NOMO-1 (cell line): Measurements from ENCODE around the gene MYBL2.
A peak's percentile ranks its signal among the peaks of the same experiment; 100 is the strongest.

Source experiments
- DNase-seq, 2 experiments: peaks; one replicate each; lab custom pipeline; 2025; ENCODE audit not compliant: unreplicated experiment in 2 of 2; lab: John Stamatoyannopoulos, UW

MYBL2 gene

GRCh38 chr20:43721429-43722152, 54.7 kb downstream of the MYBL2 start:
- no peak for DNase-seq

- no peak for DNase-seq
Measured at GRCh38 chr20:43722153-43722505, 55.2 kb downstream of the MYBL2 start.

DNA sequence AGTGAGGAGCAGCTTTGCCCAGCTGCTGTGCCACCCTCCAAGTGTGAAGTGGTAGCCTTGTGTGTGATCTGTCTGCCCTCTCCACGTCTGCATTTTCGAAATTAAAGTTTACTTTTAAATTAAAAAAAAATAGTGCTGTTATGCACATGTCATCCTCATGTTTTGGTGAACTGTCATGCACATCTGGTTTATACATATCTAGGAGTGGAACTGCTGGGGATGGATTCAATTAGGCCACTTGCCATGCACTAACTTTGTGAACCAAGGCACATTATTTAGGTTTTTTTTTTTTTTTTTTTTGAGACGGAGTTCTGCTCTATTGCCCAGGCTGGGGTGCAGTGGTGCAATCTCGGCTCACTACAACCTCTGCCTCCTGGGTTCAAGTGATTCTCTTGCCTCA, 56.3 kb downstream of the MYBL2 start:
- no peak for DNase-seq

- DNase-seq, result no peak
Measured at GRCh38 chr20:43723735-43724134, 56.8 kb downstream of the MYBL2 start.

GRCh38 chr20:43724383-43724782, 57.5 kb downstream of the MYBL2 start:
- DNase-seq, result peak; percentile 19 to 24

- no peak for DNase-seq
Measured at GRCh38 chr20:43725666-43726065, 58.8 kb downstream of the MYBL2 start.

DNA sequence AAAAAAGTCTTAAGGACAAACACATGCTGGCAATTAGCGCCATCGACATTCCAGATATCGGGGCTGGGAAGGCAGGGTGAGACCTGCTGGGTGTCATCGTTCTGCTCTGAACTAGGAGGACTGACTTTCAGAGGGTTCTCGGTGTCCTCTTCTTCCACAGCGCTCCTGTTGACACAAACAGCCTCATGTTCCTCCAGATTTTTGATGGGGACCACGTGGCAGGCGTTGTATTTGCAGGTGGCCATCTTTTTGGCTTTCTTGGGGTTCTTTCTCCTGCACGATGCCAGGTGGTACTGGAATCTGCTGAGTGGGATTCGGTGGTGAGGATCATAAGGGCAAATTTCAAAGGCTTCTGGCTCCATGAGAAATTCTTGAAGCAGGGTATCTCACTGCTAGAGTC, 59.4 kb downstream of the MYBL2 start:
- DNase-seq, result no peak

DNA sequence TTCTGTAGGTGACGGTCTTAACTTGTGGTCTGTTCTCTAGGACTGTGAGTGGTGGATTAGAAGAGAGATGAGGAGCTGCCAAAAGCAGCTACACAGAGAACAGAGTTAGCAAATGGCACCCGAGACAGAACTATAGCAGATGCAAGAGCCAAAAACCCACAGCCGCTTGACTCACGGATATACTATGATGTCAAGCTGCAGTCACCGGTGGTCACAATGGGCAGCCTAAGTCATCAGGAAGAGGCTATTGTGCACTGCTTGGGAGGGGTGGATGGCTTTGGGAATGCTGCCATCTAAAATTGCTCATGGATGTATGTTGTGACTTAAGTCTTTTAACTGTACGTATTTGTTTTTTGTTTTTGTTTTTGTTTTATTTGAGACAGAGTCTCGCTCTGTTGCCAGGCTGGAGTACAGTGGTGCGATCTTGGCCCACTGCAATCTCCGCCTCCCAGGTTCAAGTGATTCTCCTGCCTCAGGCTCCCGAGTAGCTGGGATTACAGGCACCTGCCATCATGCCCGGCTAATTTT, 60.0 kb downstream of the MYBL2 start, which contains the start of gene GTSF1L:
TSS of gene GTSF1L (minus strand) at position 192 of the 528 bp plus-strand sequence. CDS start 308 bp downstream, outside the sequence.
- DNase-seq, result no peak

GRCh38 chr20:43727980-43728590, 61.2 kb downstream of the MYBL2 start:
- DNase-seq, result no peak

DNA sequence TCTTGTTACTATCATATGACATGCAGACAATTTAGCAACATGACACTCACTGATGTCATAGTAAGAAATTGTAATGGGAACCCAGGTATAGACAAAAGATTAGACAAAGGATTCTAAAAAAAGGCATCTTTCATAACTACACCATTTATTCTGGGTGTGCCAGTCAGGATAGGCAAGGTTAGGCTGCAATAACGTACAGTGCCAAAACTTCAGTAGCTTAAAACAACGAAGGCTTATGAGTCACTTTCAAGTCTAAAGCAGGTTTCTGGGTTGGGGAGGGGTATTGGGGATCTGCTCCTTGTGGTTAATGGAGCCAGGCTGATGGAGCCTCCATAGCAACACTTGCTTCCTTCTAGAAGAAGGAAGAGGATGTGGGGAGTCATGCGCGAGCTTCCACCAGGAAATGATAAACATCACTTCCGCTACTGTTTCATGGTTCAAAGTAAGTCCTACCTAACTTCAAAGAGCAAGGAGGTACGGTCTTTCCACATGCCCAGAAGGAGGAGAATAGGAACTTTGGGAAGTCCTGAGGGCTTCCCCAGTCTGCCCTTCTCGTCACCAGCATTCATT, 61.9 kb downstream of the MYBL2 start:
- no peak for DNase-seq

DNA sequence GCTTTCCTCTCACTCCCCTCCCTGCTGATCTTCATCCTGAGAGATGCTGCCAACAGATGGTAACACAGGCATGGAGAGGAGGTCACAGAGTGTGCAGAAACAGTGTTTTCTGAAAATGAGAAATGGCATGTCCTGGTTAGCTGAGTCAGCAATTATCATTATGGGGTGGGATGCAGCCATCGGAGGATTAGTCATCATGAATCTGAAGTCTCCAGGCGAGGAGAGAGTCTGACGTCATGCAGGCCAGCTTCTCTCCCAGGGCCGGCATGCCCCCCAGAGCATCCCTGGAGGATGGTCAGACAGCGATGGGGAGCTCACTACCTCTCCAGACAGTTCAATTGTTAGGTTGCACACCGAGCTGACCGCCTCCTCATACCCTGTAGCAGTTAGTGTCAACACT, 64.6 kb downstream of the MYBL2 start:
- no peak for DNase-seq

DNA sequence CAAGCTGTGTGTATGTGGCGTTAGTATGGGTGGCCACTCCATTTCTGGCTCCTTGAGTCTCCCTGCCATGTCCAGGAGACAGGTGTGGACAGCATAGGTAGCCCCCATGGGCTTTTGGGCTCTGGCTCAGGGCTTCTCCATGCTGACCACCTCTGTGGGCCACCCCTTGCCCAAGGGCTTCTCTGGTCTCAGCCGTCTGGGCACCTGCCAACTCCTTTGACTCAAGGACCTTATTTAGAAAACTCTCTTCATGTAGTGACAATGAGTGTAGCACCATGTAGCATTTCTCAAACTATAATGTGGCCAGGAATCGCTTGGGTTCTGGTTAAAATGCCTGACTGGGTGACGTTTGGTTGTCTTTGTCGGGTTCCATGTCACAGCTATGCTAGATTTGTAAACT, 65.0 kb downstream of the MYBL2 start:
- DNase-seq, result no peak

DNA sequence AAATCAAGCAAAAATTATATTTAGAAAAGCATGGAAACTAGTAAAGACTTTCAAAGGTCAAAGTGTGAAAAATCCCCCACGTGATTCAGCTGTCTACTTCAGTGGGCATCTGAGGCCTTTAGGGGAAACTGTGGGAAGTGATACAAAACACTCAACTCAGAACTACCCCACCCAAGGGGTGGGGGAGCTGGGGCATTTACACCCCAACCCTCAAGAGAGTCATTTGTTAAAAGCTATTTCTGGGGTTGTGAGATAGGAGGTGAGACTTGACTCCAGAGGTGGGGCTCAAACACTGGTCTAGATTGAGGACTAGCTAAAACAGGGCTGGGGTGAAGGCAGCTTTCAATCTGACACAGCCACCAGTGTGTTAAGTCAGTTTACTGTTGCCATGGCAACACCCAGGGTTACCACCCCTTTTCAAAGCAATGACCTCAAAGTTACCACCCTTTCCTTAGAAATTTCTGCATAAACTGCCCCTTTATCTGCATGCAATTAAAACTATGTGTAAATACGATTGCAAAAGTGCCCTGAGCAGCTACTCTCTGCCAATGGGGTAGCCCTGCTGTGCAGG, 69.8 kb downstream of the MYBL2 start:
- peak in 1 of 2 experiments; percentile 18 for DNase-seq

DNA sequence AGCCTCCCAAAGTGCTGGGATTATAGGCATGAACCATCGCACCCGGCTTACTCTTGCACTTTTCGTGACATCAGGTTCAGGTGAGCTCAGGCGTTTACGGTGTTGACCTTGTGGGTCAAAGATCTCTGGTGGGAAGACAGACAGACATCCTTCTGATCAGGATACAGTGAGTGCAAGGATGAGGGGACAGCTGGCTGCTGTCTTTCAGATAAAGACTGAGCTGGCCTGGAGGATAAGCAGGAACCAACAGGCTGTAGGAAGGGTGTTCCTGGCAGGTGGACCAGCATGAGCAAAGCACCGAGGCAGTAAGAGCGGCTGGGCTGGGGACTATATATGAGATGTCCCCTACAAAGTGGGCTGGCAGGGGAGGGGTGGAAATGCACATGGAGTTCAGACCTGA, 71.0 kb downstream of the MYBL2 start:
- no peak for DNase-seq

DNA sequence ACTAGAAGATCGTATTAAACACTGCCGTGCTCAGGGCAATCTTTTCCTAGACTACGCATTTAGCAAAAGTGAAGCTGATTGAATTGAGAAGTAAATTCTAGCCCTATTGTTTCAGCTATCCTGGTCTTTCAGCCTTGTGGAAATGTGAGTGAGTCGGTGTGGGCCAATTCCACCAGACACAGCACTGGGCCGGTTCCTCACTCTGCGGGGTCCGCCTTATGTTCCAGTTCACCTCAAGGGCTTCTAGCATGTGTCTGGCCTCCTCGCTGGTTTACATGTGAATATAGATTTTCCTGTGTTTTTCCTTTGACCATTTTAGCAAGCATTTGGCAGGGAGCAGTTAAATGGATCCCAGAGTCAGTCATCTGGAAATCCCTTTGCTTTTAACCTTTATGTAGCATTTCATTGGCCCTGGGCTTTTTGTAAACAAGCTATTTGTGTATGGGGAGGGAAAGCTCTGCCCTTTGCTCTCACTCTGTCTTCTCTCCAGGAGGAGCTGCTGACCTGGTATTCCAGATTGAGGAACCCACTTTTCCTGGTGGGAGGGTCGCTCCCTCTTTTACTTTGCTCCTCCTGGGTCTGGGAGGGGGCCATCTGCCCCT, 72.3 kb downstream of the MYBL2 start:
- no peak for DNase-seq

- no peak for DNase-seq
Measured at GRCh38 chr20:43740642-43741041, 73.7 kb downstream of the MYBL2 start.

DNA sequence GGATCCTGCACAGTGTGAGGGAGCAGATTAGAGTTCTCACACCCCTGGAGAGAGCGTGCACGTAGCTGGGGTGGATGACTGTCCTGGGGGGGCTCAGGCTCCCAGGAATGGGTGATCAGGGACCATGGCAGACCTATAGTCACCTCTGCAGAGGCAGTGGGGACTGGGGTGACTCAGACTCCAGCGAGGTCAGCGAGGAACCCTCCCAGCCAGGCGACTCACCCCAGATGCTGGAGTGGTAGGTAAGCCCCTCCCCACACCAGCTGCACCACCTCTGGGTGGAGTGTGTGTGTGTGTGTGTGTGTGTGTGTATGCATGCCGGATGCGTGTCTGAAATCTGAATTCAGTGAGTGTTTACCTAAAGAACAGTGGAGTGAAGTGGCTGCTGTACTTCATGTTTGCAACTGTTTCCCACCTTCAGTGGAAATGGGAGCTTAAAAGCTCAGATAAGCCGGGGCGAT, 77.3 kb downstream of the MYBL2 start:
- DNase-seq, result no peak

DNA sequence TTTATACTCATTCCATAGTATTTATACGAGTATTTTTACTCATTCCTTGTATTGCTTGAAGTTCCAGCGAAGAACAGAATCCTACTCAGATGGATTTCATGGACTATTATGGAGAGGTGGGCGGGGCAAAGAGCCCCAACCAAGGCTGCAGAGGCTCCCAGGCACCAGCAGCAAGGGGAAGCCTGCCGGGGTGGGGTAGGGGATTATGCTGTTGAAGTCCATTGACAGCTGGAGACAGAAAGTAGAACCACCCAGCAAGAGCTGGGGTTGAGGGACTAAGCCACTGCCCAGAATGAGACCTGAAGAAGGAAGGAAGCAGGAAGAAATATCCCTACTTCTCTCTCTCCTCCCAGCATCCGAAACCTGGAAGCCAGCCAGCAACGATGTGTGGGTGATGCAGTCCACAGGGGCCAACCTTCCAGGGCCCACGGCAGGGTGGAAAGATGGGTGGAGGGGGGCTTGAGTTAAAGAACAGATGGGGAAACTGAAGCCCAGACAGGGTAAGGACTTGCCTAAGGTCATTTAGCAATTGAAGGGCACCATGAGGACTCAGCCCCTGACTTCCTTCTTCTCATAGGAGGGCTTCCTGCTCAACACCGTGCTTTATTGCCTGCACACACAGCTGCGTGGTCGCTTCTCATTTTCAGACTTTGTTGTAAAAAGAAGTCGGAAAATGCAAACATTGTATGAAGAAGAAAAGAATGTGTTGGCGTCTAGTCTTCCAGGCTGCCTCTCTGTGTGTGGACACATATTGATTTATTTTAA, 78.2 kb downstream of the MYBL2 start:
- peak; percentile 23 to 77 for DNase-seq

- DNase-seq, result peak; percentile 42 to 44
Measured at GRCh38 chr20:43746344-43747137, 79.6 kb downstream of the MYBL2 start.

DNA sequence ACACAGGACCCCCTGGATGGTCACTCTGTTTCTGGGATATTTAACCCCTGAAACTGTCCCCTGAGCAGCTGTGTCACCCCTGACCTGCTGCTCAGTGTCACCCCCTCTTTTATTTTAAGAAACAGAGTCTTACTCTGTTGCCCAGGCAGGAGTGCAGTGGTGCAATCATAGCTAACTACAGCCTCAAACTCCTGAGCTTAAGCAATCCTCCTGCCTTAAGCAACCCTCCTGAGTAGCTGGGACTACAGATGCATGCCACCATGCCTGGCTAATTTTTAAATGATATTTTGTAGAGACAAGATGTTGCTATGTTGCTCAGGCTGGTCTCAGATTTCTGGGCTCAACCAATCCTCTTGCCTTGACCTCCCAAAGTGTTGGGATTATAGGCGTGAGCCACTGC, 81.4 kb downstream of the MYBL2 start:
- DNase-seq, result peak; percentile 48 to 73
